MCF 10A (cell line): ENCODE results near the gene ASXL3. TPM values are rescaled to one million over a fixed set of nuclear protein-coding genes. Genes with fewer than 3 reads are reported as not detected.

Source experiments
- BruUV-seq: library from RNA; stranded (reverse); fragments of 400-500 nt; replicated peaks from 2 replicates; lab custom pipeline; 2021; lab: Mats Ljungman, UMichigan
- CTCF ChIA-PET: fragments of 300-600 bp; sonication (Branson Sonifier 250); formaldehyde crosslinking; extraction: SDS; loops from one replicate; lab custom pipeline; 2021; ENCODE audit warnings: antibody characterized with exemption, inconsistent platforms; lab: Yijun Ruan, JAX
- POLR2A ChIA-PET: fragments of 300-600, 350-650 bp; sonication (Branson Sonifier 250); formaldehyde crosslinking; extraction: SDS; loops from one replicate; lab custom pipeline; 2020; ENCODE audit warnings: antibody characterized with exemption, inconsistent platforms; lab: Yijun Ruan, JAX
- DNase-seq: peaks from one replicate; pipeline ENCODE4 v3.0.0-alpha.2; 2018; ENCODE audit not compliant: unreplicated experiment
- H3K27ac Mint-ChIP-seq: one replicate; pipeline ENCODE4 v1.8.0; 2022; ENCODE audit warnings: mild to moderate bottlenecking, low read depth, mixed read lengths; ENCODE audit not compliant: unreplicated experiment
- H3K27me3 Mint-ChIP-seq: one replicate; pipeline ENCODE4 v1.8.0; 2022; ENCODE audit warnings: mixed read lengths; ENCODE audit not compliant: insufficient read depth, unreplicated experiment
- H3K36me3 Mint-ChIP-seq: one replicate; pipeline ENCODE4 v1.8.0; 2022; ENCODE audit warnings: mild to moderate bottlenecking, moderate library complexity, mixed read lengths; ENCODE audit not compliant: insufficient read depth, unreplicated experiment
- H3K4me1 Mint-ChIP-seq: one replicate; pipeline ENCODE4 v1.8.0; 2022; ENCODE audit warnings: mixed read lengths; ENCODE audit not compliant: insufficient read depth, unreplicated experiment
- H3K4me3 Mint-ChIP-seq: one replicate; pipeline ENCODE4 v1.8.0; 2022; ENCODE audit warnings: mild to moderate bottlenecking, moderate library complexity, mixed read lengths; ENCODE audit not compliant: unreplicated experiment
- H3K9me3 Mint-ChIP-seq: one replicate; pipeline ENCODE4 v1.8.0; 2022; ENCODE audit warnings: mixed read lengths; ENCODE audit not compliant: unreplicated experiment
- CTCF ChIP-seq: fragments of 200-600 bp; IDR thresholded peaks from one replicate; pipeline ENCODE4 v1.8.0; 2022; ENCODE audit warnings: antibody characterized with exemption, mild to moderate bottlenecking; ENCODE audit not compliant: unreplicated experiment
- intact Hi-C: fragments of 100-400 bp; cut with micrococcal nuclease; formaldehyde crosslinking; loops from 2 replicates; pipeline ENCODE4 v1.14.1; 2022
- total RNA-seq: library from RNA; stranded (reverse); gene quantifications from 2 replicates; pipeline ENCODE4 v1.2.3, GENCODE V29; 2022

The ASXL3 gene
- total RNA-seq, 1 experiment from 2014 or later = not detected

- H3K9me3 Mint-ChIP-seq = no peaks in the 10 kb centered on the region
- CTCF ChIA-PET = no interaction called here
- POLR2A ChIA-PET = no interaction called here
- peaks cover 78% of the 10 kb centered on the region for H3K27me3 Mint-ChIP-seq
- no peaks in the 10 kb centered on the region for H3K36me3 Mint-ChIP-seq
- H3K27ac Mint-ChIP-seq = no peak overlapping the region
- no TSS peak for BruUV-seq
- intact Hi-C loops = no loop called here
- no peak for TF ChIP-seq CTCF
- no peak overlapping the region for H3K4me3 Mint-ChIP-seq
- no peak for DNase-seq
- H3K4me1 Mint-ChIP-seq = no peaks in the 10 kb centered on the region
Observed at GRCh38 chr18:33630476-33630875, 52.5 kb downstream of the ASXL3 start.

GRCh38 chr18:33641141-33641540 lies 63.1 kb downstream of the ASXL3 start:
- no TSS peak for BruUV-seq
- H3K27ac Mint-ChIP-seq = no peak overlapping the region
- ChIA-PET POLR2A (no interaction called here), CTCF (no interaction called here)
- no peaks in the 10 kb centered on the region for H3K9me3 Mint-ChIP-seq
- H3K4me3 Mint-ChIP-seq = no peak overlapping the region
- TF ChIP-seq CTCF = no peak
- no peaks in the 10 kb centered on the region for H3K4me1 Mint-ChIP-seq
- peaks cover 8% of the 10 kb centered on the region for H3K27me3 Mint-ChIP-seq
- intact Hi-C loops = no loop called here
- no peak for DNase-seq
- H3K36me3 Mint-ChIP-seq = no peaks in the 10 kb centered on the region

- Mint-ChIP-seq H3K9me3 (no peaks in the 10 kb centered on the region), H3K27me3 (no peaks in the 10 kb centered on the region), H3K4me1 (no peaks in the 10 kb centered on the region), H3K4me3 (no peak overlapping the region), H3K36me3 (no peaks in the 10 kb centered on the region), H3K27ac (no peak overlapping the region)
- no TSS peak for BruUV-seq
- intact Hi-C loops = no loop called here
- TF ChIP-seq CTCF = no peak
- CTCF ChIA-PET = interaction anchor here (0.6 kb wide), 1 partner anchor 1786 kb away, joined by 4 read pairs; no protein-coding TSS in a partner anchor
- no peak for DNase-seq
- POLR2A ChIA-PET = interaction anchor here (0.6 to 1.0 kb wide), 2 partner anchors 22 to 85 kb away, joined by 3 read pairs; no protein-coding TSS in a partner anchor
Observed at GRCh38 chr18:33644494-33644893, 66.5 kb downstream of the ASXL3 start.

- intact Hi-C loops = no loop called here
- H3K4me1 Mint-ChIP-seq = no peaks in the 10 kb centered on the region
- H3K27me3 Mint-ChIP-seq = peaks cover 11% of the 10 kb centered on the region
- no peaks in the 10 kb centered on the region for H3K9me3 Mint-ChIP-seq
- no peaks in the 10 kb centered on the region for H3K36me3 Mint-ChIP-seq
- TF ChIP-seq CTCF = no peak
- ChIA-PET CTCF (interaction anchor here (0.6 kb wide), 2 partner anchors 74 to 773 kb away, joined by 3 read pairs; no protein-coding TSS in a partner anchor), POLR2A (no interaction called here)
- H3K4me3 Mint-ChIP-seq = no peak overlapping the region
- H3K27ac Mint-ChIP-seq = no peak overlapping the region
- no peak for DNase-seq
- no TSS peak for BruUV-seq
Observed at GRCh38 chr18:33647365-33647764, 69.3 kb downstream of the ASXL3 start.
